ENCODE results near the gene SV2C.

DNA sequence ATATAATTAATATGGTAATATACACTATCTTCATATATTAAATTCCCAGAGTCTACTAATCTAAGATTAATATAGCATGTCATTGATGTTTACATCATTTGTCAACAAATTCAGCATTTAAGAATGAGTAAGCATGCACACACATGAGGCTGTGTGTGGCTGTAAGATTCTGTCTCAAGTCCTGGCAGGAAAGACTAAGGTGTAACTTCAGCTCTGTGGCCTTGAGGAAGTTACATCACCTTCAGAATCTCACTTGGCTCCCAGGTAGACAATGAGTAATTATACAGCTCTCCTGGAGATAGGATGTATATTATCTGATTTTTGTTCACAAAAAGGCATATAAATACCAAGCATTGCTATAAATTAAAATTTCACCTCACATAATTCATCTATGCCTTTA, 200.5 kb downstream of the SV2C start:
- TF ChIP-seq, protein P1, sequence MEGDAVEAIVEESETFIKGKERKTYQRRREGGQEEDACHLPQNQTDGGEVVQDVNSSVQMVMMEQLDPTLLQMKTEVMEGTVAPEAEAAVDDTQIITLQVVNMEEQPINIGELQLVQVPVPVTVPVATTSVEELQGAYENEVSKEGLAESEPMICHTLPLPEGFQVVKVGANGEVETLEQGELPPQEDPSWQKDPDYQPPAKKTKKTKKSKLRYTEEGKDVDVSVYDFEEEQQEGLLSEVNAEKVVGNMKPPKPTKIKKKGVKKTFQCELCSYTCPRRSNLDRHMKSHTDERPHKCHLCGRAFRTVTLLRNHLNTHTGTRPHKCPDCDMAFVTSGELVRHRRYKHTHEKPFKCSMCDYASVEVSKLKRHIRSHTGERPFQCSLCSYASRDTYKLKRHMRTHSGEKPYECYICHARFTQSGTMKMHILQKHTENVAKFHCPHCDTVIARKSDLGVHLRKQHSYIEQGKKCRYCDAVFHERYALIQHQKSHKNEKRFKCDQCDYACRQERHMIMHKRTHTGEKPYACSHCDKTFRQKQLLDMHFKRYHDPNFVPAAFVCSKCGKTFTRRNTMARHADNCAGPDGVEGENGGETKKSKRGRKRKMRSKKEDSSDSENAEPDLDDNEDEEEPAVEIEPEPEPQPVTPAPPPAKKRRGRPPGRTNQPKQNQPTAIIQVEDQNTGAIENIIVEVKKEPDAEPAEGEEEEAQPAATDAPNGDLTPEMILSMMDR (IDR thresholded peaks at IDR 0.05), result no peak
- peak in 1 of 2 donors; percentile 37 for TF ChIP-seq POLR2AphosphoS5 (IDR thresholded peaks at IDR 0.05; ENCODE audit: insufficient read depth in 1 of 2, low read depth in 1 of 2)

Data from vagina (tissue), 2 donors.